GM23248 (cell line): ENCODE data around the gene SH3TC1. TPM values are rescaled to one million over a fixed set of nuclear protein-coding genes. Genes with fewer than 3 reads are reported as not detected.

Source experiments
- DNase-seq: peaks from one replicate; pipeline ENCODE4 v3.0.0-alpha.2; 2015
- H2AFZ ChIP-seq: fragments of 200-600 bp; sonication (generic); 2 replicates; pipeline ENCODE4 v1.6.1; 2016; ENCODE audit warnings: antibody characterized with exemption
- H3F3A ChIP-seq: fragments of 200-600 bp; sonication (generic); 2 replicates; pipeline ENCODE4 v1.6.1; 2016; ENCODE audit warnings: mild to moderate bottlenecking, antibody characterized with exemption, mixed run types; ENCODE audit not compliant: insufficient read depth
- H3K27ac ChIP-seq: fragments of 200-600 bp; sonication (generic); 2 replicates; pipeline ENCODE4 v1.5.1; 2016; ENCODE audit warnings: mild to moderate bottlenecking
- H3K27me3 ChIP-seq: fragments of 200-600 bp; sonication (generic); replicated peaks from 2 replicates; pipeline ENCODE4 v1.6.1; 2016; ENCODE audit warnings: mild to moderate bottlenecking; ENCODE audit not compliant: insufficient read depth
- H3K36me3 ChIP-seq: fragments of 200-600 bp; sonication (generic); 2 replicates; pipeline ENCODE4 v1.6.1; 2016; ENCODE audit warnings: low read depth, mild to moderate bottlenecking
- H3K4me1 ChIP-seq: fragments of 200-600 bp; sonication (generic); 2 replicates; pipeline ENCODE4 v1.6.1; 2016; ENCODE audit warnings: mild to moderate bottlenecking; ENCODE audit not compliant: insufficient read depth
- H3K4me2 ChIP-seq: fragments of 200-600 bp; sonication (generic); one replicate; pipeline ENCODE4 v1.6.1; 2016; ENCODE audit warnings: mild to moderate bottlenecking; ENCODE audit not compliant: unreplicated experiment
- H3K4me3 ChIP-seq: fragments of 200-600 bp; sonication (generic); 2 replicates; pipeline ENCODE4 v1.5.1; 2016; ENCODE audit warnings: mild to moderate bottlenecking
- H3K79me2 ChIP-seq: fragments of 200-600 bp; sonication (generic); 2 replicates; pipeline ENCODE4 v1.6.1; 2016; ENCODE audit warnings: mild to moderate bottlenecking; ENCODE audit not compliant: insufficient read depth
- H3K9ac ChIP-seq: fragments of 200-600 bp; sonication (generic); 2 replicates; pipeline ENCODE4 v1.6.1; 2016; ENCODE audit warnings: mild to moderate bottlenecking
- H3K9me2 ChIP-seq: fragments of 200-600 bp; sonication (generic); 2 replicates; pipeline ENCODE4 v1.6.1; 2016; ENCODE audit warnings: mixed run types, mild to moderate bottlenecking, moderate library complexity; ENCODE audit not compliant: insufficient read depth
- H3K9me3 ChIP-seq: fragments of 200-600 bp; sonication (generic); one replicate; pipeline ENCODE4 v1.6.1; 2017; ENCODE audit warnings: low read depth
- H4K20me1 ChIP-seq: fragments of 200-600 bp; sonication (generic); 2 replicates; pipeline ENCODE4 v1.6.0; 2016; ENCODE audit not compliant: insufficient read depth
- EZH2 ChIP-seq: fragments of 200-600 bp; sonication (generic); IDR thresholded peaks from 2 replicates; pipeline ENCODE4 v1.6.1; 2018; ENCODE audit warnings: antibody characterized with exemption, mild to moderate bottlenecking; ENCODE audit not compliant: insufficient read depth, poor library complexity, severe bottlenecking
- EZH2phosphoT487 ChIP-seq: fragments of 200-600 bp; sonication (generic); IDR thresholded peaks from 2 replicates; pipeline ENCODE4 v1.6.1; 2018; ENCODE audit warnings: antibody characterized with exemption, moderate library complexity, mild to moderate bottlenecking, low read depth; ENCODE audit not compliant: insufficient read depth
- WGBS, 2 experiments: methylation state at CpG; one replicate each; pipeline ENCODE4 v1.1.6; 2015 to 2017; ENCODE audit warnings: low lambda C conversion rate in 2 of 2, low coverage in 1 of 2; ENCODE audit errors: missing lambda C conversion rate in 2 of 2; 5-methylcytosine and 5-hydroxymethylcytosine counted together
- in situ Hi-C: fragments of 300-500 bp; cut with MboI; formaldehyde crosslinking; loops from 2 replicates; pipeline ENCODE4 v1.15.0; 2020
- polyA plus RNA-seq: library from polyadenylated mRNA; unstranded; fragments of >200 nt; fragmentation: Nextera tagmentation; extraction: Ambion mirVana; gene quantifications from 2 replicates; pipeline ENCODE4 v1.2.1, GENCODE V29; 2016
- total RNA-seq: library from RNA; depleted of rRNA; stranded (reverse); fragments of >200 nt; shearing (Covaris generic); gene quantifications from 2 replicates; pipeline ENCODE4 v1.2.3, GENCODE V29; 2014

The SH3TC1 gene
- total and polyA plus RNA-seq, 2 experiments from 2014 or later, result 2.3 to 6.5 TPM

GRCh38 chr4:8278421-8279287 is 79.6 kb downstream of the SH3TC1 start:
- in situ Hi-C loops, result no loop called here
- DNase-seq, result peak; percentile 89
- TF ChIP-seq EZH2phosphoT487 (no peak), EZH2 (no peak)
- Histone ChIP-seq H3K27me3 (no peaks in the 10 kb centered on the region), H3K4me2 (peak overlapping the region; percentile 64), H3K36me3 (no peaks in the 10 kb centered on the region), H3K9ac (peak overlapping the region; percentile 63), H3K4me1 (peaks cover 40% of the 10 kb centered on the region), H4K20me1 (no peaks in the 10 kb centered on the region), H3K79me2 (no peaks in the 10 kb centered on the region), H3K4me3 (no peak overlapping the region), H3K9me3 (no peaks in the 10 kb centered on the region), H3K9me2 (no peaks in the 10 kb centered on the region), H3F3A (peaks cover 7% of the 10 kb centered on the region; the same call in 1 of the 2 replicates), H3K27ac (peak overlapping the region; percentile 54), H2AFZ (peak overlapping the region; percentile 59)
- WGBS, 2 experiments, result 9 to 10% methylated on average over 17 of the region's 17 CpGs

GRCh38 chr4:8279321-8280157 is 80.4 kb downstream of the SH3TC1 start:
- no peaks in the 10 kb centered on the region for H3K79me2 ChIP-seq

GRCh38 chr4:8280158-8280875 is 81.2 kb downstream of the SH3TC1 start:
- H3K4me1 ChIP-seq, result peaks cover 33% of the 10 kb centered on the region
- H3K9me3 ChIP-seq, result no peaks in the 10 kb centered on the region
- H4K20me1 ChIP-seq, result no peaks in the 10 kb centered on the region
- no peaks in the 10 kb centered on the region; the same call in 1 of the 2 replicates for H3F3A ChIP-seq
- no peak overlapping the region for H3K4me2 ChIP-seq
- H3K27ac ChIP-seq, result no peak overlapping the region
- TF ChIP-seq EZH2, result no peak
- TF ChIP-seq EZH2phosphoT487, result no peak
- 92% methylated on average over 22 to 24 of the region's 25 CpGs for WGBS, 2 experiments
- H3K79me2 ChIP-seq, result no peaks in the 10 kb centered on the region
- H3K27me3 ChIP-seq, result no peaks in the 10 kb centered on the region
- no peak overlapping the region for H2AFZ ChIP-seq
- no peak overlapping the region for H3K9ac ChIP-seq
- no peak overlapping the region for H3K4me3 ChIP-seq
- H3K36me3 ChIP-seq, result no peaks in the 10 kb centered on the region
- no peaks in the 10 kb centered on the region for H3K9me2 ChIP-seq
- DNase-seq, result no peak
- in situ Hi-C loops, result no loop called here

More at GRCh38 chr4:8279321-8280157, 80.4 kb downstream of the SH3TC1 start:
- WGBS, 2 experiments, result 82 to 86% methylated on average over 22 of the region's 22 CpGs
- no peak for DNase-seq
- H3K4me1 ChIP-seq, result peaks cover 38% of the 10 kb centered on the region
- no peaks in the 10 kb centered on the region for H3K27me3 ChIP-seq
- no peak overlapping the region for H3K27ac ChIP-seq
- no peaks in the 10 kb centered on the region for H4K20me1 ChIP-seq
- H3F3A ChIP-seq, result peaks cover 2% of the 10 kb centered on the region; the same call in 1 of the 2 replicates
- in situ Hi-C loops, result no loop called here
- H3K9me2 ChIP-seq, result no peaks in the 10 kb centered on the region
- H3K4me3 ChIP-seq, result no peak overlapping the region
- no peaks in the 10 kb centered on the region for H3K9me3 ChIP-seq
- H3K9ac ChIP-seq, result peak overlapping the region; percentile 63
- peak overlapping the region; percentile 64 for H3K4me2 ChIP-seq
- peak overlapping the region; percentile 59; the same call in 1 of the 2 replicates for H2AFZ ChIP-seq
- no peaks in the 10 kb centered on the region for H3K36me3 ChIP-seq
- no peak for TF ChIP-seq EZH2phosphoT487
- no peak for TF ChIP-seq EZH2
